HG02938 (cell line): ENCODE data around the gene ZNF664.

ENCODE experiments used
- ATAC-seq: cut with Tn5 transposase; IDR thresholded peaks from one replicate; pipeline ENCODE4 v1.9.1; 2021; ENCODE audit warnings: mild to moderate bottlenecking, moderate library complexity; ENCODE audit not compliant: unreplicated experiment

Gene ZNF664

GRCh38 chr12:123957196-123957595, 15.8 kb upstream of the ZNF664 start:
- ATAC-seq = no peak

DNA sequence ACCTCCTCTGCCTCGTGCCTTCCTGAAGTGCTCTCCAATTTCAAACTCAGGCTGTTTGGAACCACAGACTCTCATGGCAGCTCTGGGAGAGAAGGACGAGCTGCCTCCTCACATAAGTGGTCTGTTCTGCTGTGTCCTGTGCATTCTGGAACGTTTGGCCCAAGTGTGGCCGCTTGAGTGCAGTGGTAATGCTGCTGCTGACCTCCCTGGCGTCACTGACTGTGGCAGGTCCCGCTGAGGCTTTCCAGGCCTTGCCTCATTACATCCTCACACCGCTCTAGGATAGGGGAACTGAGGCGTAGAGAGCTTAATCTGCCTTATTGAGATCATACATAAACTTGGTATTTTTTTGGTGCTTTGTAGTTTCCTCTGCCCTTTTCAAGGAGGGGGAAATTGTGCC, 14.6 kb upstream of the ZNF664 start:
- no peak for ATAC-seq

- ATAC-seq = no peak
Measured at GRCh38 chr12:123958876-123959275, 14.1 kb upstream of the ZNF664 start.

GRCh38 chr12:123960029-123960735, 12.8 kb upstream of the ZNF664 start:
- ATAC-seq = no peak

- no peak for ATAC-seq
Measured at GRCh38 chr12:123960856-123961255, 12.2 kb upstream of the ZNF664 start.

- ATAC-seq = no peak
Measured at GRCh38 chr12:123961585-123962345, 11.2 kb upstream of the ZNF664 start.

DNA sequence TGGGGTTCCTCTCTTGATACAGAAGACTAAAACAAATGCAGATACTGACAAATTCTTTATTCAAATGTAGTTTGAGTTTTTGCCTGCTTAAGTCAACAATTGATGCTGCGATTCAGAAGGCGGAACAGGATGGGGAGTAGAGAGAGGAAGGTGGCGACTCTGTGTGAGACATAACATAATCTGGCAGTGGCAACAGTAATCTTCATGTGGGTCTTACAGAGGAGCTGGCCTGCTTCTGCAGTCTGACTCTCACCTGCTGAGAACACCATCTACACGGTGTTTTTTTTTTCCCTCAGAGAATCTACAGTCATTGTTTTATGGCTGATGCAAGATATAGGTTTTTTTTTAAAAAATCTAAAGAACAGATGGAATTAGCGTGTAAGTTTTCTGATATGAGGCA, 10.5 kb upstream of the ZNF664 start:
- no peak for ATAC-seq

DNA sequence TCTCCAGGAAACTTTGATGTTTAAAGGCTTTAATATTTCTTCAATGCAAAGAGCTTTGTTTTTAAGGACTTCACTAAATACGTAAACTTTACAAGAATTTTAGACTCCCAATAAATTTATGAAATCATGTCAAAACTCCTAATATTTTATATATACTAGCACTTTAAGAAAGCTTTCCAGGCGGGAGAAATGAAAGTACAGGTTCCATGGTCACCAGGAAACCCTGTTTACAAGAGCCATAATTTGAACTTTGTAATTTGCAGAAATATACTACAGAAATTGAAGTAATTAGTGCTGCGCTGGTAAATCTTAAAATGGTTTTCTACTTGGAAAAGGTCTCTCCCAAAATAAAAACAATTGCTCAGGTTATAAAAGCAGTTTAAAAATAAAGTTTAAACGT, 9.2 kb upstream of the ZNF664 start:
- no peak for ATAC-seq

- ATAC-seq = no peak
Measured at GRCh38 chr12:123965382-123965781, 7.6 kb upstream of the ZNF664 start.

GRCh38 chr12:123966596-123966995, 6.4 kb upstream of the ZNF664 start:
- ATAC-seq = no peak

DNA sequence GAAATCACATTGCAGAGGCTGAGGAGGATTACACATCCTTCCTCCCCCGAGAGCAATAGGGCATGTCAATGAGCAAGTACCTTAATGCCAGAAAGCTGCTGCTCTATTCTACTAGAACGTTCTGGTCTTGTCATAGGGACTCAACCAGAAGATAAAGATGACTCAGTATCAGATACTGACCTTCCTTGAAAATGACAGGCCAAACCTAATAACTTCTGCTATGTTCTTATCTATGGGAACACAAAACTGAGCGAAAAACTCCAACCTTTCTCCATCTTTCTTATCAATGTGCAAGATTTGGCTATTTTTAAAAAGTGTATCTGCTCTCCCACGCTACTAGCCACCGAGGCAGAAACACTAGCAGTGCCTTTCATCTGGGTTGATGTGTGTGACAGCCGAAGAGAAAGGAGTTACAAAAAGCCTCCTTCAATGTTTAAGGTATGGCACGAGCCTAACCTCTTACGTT, 5.9 kb upstream of the ZNF664 start:
- no peak for ATAC-seq

GRCh38 chr12:123971449-123971769, 1.6 kb upstream of the ZNF664 start:
- no peak for ATAC-seq

DNA sequence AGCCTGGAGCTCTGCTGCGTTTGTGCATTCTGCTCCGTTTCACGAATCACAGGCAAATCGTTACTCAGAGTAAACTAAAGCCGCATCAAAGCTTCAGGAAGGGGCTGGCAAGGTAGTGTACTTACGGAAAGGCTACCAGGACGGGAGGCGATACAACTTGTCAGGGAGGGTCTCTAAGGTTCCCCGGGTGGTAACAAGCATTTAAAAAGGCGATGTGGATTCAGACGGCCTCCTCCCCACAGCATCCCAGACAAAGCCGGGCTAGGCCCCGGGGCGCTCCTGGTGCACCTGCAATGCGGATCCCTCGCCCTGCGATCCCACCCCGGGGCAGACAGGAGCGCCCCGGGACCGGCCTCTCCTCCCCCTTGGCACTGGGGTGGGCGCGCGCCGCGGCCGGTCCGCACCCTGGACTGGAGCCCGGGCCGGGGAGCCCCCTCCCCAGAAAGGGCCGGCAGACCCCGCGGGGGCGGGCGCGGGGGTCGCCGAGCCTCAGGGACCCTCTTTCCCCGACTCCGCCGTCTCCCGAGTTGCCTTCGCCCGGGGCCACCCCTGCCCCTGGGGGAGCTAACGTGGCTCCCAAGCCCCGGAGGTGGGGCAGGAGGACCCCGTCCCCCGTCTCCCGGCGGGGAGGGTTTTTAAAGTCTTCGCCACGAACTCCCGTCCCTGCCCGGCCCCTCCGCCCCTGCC, 1.1 kb upstream of the ZNF664 start:
- ATAC-seq = peak; percentile 5

DNA sequence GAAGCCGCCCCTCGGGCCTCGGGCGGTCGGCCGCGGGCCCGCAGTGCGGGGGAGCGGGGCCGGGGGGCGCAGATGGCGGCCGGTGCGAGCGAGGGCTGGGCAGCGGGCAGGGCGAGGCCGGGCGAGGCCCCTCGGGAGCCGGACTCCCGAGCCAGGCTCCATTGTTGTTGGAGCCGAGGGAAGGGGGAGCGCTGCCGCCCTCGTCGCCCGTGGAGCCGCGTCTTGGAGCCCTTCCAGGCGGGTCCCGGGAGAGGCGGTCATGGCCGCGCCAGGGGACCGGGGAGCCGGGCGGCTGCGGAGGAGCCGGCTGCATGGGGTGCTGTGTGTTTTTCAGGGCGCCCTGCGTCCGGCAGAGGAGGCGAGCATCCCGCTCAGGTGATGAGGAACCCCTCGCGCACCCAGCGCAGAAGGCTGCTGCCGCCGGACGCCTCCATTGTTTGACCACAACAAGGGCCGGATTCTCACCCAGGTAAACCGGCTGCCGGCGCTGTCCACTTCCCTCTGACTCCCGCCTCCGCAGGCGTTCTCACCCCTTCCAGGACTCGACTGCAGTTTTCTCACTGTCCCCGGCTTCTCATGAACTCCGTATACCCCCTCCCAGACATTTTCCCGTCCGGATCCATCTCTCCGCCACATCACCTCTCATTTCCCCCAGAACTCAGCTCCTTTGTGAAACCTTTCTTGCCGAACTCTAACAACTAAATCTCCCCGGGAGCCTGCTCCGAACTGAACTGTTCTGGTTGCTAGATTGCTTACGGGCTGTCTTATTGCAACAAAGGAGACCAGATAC, 732 bp downstream of the ZNF664 start:
- ATAC-seq = peak; percentile 12

DNA sequence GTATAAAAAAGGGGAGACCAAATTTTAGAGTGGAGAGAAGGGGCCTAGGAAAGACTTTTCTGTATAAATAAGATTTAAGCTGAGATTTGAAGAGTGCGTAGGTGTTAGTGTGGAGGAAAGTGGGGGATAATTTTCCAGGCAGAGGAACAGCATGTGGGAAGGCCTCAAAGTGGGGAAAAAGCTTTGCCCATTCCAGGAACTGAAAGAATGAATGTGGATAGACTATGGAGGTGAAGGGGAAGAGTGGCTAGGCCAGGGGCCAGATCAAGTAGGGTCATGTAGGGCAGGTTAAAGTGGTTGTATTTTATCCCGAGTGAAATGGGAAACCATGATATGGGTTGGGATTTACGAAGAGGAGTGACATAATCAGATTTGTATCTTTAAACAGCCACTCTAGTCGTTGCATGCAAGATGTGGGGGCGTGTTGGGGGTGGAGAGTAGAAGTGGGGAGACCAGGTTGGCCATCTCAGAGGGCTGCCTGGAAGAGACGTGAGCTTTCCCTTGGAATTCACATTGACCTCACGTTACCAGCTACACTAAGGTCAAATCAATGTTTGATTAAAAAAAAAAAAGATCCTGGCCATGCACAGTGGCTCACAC, 3.3 kb downstream of the ZNF664 start:
- ATAC-seq = no peak

DNA sequence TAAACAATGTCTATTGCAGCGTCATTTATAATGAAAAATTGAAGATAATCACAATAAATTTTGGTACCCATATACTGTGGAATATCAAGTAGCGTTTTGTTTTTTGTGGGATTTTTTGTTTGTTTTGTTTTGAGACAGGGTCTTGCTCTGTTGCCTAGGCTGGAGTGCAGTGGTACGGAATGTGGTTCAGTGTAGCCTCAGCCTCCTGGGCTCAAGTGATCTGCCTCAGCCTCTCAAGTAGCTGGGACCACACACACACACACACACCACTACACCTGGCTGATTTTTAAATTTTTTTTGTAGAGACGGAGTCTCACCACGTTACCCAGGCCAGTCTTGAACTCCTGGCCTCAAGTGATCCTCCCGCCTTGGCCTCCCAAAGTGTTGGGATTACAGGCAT, 6.6 kb downstream of the ZNF664 start:
- no peak for ATAC-seq

DNA sequence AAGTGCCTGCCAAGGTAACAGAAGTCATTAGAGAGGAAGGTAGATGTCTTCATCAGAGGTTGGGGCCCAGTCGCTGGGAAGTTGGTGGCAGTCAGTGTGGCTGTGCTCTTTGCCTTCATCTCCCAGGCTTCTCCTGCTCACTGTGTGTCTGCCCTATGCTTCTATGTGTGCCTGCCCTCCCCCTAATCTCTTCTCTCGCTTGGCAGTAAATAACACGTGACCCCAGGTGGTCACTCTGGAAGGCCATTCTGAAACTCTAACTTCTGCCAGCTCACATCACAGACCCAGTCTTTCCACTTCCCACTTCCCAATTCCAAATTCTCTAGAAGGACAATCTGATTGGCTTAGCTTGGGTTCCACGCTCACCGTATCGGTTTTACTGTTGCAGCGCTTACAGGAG, 9.3 kb downstream of the ZNF664 start:
- no peak for ATAC-seq

GRCh38 chr12:123983822-123984485, 10.9 kb downstream of the ZNF664 start:
- no peak for ATAC-seq

- no peak for ATAC-seq
Measured at GRCh38 chr12:123984903-123985302, 11.9 kb downstream of the ZNF664 start.

DNA sequence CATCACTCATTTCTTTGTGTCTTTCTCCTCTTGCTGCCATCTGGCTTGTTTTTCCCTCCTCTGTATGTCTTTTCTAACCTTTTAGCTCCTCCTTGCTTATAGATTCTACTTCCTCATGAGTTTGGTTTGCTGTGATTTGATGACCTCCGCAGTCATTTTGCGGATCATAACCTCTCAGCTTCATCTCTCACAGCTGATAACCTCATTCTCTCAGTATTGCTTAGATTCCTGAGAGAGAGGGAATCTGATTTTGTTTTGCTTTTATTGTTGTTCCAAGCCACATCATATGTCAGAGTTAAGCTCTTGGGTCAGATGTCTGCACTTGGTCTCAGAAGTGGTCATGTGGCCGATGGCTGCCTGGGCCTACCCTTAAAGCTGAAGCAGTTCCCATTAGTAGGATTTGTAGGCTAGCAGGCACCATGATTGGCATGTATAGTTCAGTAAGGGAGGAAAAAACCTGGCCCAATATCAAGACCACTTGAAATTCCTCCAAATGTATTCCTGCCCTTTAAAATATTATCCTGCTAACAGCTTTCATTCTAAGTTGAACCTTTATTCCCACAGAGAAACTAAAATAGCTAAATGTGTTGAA, 13.5 kb downstream of the ZNF664 start:
- ATAC-seq = no peak
